Stimulated activated CD4-positive, alpha-beta T cell treated with anti-CD3 and anti-CD28 coated beads, Interleukin-4, amount 100 ng/mL, for 24 hours (primary cell): ENCODE data around the gene ZNF592.

Experiments
- DNase-seq: peaks from one replicate; pipeline ENCODE4 v3.0.0-alpha.2; 2020

The ZNF592 gene, protein sequence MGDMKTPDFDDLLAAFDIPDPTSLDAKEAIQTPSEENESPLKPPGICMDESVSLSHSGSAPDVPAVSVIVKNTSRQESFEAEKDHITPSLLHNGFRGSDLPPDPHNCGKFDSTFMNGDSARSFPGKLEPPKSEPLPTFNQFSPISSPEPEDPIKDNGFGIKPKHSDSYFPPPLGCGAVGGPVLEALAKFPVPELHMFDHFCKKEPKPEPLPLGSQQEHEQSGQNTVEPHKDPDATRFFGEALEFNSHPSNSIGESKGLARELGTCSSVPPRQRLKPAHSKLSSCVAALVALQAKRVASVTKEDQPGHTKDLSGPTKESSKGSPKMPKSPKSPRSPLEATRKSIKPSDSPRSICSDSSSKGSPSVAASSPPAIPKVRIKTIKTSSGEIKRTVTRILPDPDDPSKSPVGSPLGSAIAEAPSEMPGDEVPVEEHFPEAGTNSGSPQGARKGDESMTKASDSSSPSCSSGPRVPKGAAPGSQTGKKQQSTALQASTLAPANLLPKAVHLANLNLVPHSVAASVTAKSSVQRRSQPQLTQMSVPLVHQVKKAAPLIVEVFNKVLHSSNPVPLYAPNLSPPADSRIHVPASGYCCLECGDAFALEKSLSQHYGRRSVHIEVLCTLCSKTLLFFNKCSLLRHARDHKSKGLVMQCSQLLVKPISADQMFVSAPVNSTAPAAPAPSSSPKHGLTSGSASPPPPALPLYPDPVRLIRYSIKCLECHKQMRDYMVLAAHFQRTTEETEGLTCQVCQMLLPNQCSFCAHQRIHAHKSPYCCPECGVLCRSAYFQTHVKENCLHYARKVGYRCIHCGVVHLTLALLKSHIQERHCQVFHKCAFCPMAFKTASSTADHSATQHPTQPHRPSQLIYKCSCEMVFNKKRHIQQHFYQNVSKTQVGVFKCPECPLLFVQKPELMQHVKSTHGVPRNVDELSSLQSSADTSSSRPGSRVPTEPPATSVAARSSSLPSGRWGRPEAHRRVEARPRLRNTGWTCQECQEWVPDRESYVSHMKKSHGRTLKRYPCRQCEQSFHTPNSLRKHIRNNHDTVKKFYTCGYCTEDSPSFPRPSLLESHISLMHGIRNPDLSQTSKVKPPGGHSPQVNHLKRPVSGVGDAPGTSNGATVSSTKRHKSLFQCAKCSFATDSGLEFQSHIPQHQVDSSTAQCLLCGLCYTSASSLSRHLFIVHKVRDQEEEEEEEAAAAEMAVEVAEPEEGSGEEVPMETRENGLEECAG (N-terminal part only)

DNA sequence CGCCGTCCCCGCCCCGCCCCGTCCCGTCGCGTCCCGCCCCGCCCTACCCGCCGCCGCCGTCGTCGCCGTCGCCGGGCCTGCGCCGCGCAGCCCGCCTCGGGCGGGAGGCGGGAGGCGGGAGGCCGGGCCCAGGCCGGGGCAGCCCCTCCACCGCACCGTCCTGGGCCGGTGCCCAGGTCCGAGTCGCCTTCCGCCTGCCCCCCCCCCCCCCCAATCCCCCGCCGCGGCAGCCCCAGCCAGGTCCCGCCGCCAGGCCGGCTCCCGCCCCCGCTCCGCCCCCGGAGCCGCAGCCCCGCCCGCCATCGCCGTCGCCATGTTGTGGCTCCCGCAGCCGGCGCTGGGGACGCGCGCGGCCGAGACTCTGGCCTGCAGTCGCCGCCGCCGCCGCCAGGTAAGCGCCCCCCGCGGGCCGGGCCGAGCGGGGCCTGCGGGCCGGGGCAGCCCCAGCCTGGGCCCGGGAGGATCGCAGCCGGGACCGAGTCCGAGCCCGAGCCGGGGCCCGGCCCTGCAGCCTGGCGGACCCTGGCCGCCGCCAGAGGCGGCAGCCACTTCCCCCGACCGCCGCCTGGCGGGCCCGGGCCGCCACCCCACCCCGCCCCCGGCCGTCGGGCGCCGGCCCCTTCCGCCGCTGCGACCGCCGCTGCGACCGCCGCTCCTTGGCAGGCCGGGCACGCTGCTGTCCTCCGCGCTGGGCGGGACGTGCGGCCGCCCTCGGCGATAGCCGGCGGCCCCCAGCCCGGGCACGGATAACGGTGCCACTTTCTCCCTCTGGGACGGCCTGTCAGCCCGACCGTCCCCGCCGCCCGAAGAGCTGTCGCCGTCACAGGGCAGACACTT lies at the start of gene ZNF592:
TSS of gene ZNF592 (plus strand) at position 319 of the 837 bp plus-strand sequence. CDS start 34,084 bp downstream, outside the sequence.
- peak; percentile 75 for DNase-seq

DNA sequence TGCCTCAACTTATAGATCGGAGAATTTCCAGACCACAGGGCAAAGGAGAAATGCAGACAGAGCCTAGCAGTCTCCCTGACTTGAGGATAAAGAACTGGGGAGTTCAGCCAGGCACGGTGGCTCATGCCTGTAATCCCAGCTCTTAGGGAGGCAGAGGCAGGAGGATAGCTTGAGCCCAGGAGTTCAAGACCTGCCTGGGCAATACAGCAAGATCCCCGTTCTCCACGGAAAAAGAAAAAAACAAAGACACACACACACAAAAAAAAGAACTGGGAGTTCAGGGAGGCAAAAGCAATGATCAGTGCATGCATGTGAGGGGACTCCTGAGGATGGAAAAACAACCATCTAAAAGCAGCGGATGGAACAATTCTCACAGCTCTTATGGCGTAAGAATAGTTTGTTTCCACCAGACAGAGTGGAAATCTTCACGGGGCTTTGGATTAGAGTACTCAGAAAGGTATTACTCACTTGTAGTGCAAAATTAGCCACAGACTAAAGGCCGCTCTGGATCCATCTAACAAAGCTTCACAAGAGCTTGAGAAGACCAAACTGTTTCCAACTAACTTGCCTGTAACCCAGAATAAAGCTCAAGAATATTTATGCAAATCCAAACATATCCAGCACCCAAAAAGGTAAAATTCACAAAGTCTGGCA lies 48.7 kb upstream of the ZNF592 start:
- peak; percentile 21 for DNase-seq

DNA sequence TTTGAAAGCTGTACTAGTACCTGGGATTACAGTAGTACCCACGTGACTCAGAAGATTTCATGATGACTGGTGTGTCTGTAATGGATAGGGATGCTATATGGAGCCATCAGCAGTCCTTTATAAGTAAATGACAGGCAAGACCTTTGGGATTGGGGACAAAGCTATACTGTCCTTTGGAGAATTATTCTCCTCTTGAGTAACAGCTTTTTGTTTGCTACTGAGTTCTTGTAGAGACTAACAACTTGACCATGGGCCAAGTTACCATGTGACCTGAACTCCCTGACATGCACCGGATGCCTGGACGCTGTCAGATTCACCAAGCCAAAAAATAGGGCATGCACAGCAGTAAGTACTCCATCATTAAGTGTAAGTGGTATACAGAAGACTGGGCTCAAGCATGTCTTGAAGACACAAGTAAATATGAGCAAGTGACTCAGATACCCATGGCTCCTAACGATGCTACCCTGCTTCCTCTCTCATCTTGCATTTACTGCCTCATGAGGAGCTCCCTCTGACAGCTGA lies 45.4 kb upstream of the ZNF592 start:
- DNase-seq: no peak

DNA sequence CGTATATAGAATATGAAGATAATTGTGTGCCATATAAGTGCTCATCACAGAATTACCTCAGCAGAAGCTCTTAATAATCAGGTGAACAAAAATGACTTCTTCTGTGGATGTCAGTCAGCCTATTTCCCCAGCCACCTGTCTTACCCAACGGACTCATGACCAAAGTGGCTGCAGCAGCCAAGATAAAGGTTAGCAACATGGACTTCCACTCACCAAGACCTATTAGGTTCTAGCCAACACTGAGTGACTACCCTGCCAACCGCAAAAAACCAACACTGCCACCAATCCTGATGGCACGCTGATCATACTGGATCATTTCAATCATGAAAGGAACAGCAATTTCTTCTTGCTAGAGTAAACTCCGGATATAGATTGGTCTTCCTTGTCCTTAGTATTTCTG lies 44.6 kb upstream of the ZNF592 start:
- no peak for DNase-seq

DNA sequence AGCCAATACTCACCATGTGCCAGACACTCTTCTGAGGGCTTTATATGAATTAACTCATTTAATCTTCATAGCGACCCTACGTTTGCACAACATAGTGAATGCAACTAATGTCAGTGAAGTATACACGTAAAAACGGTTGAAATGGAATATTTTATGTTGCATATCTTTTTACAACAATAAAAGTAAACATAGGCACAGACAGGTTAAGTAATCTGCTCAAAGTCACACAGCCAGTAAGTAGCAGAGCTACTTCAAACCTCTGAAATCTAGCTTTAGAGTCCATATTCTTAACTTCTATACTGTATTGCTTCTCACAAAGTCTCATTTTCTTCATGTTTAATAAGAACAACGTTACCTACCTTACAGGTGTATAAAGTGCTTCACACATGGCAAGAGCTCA lies 34.0 kb upstream of the ZNF592 start:
- DNase-seq: no peak

DNA sequence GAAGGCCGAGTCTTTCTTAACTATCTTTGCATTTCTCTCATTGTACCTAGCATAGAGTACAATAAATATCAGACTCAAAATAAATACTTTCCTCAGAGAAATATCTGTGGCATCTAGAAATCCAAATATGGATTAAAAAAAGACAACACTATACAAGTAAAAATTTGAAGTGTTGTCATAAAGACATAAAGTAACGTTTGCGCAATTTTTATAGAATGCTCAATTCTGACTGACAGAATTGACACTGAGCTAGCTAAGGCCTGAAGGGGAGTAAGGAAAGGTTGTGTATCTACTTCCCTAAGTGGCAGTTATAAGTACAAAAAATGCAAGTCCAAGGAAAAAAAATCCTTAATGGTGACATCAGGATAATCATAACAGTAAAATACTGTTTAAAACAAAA lies 33.6 kb upstream of the ZNF592 start:
- DNase-seq: no peak

DNA sequence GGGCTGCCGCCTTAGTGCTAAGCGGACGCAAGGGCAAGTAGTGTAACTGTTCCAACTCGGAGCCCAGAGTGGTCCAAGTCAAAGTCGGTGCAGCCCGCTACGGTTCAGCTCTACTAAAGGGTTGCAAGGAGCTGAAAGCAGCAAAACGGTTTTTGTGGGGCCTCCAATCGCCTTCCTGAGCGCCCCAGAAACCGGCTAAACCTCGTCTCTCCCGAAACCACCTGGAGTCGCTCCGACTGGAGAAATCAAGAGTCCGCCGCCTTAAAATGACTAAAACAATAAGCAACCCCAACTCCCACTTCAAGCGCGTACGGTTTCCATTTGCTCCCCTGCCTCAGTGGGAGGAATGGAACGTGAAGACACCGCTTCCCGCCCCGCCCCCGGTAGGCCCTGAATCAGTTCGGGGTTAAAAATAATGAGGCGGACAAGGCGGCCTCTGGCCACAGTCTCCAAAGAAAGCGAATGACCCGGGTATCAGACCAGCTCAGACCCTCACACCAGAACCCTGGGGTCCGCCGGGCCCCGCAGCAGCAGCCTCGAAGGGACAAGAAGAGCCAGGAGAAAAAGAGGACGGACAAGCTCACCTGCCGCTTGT lies 32.9 kb upstream of the ZNF592 start:
- DNase-seq: peak; percentile 68

DNA sequence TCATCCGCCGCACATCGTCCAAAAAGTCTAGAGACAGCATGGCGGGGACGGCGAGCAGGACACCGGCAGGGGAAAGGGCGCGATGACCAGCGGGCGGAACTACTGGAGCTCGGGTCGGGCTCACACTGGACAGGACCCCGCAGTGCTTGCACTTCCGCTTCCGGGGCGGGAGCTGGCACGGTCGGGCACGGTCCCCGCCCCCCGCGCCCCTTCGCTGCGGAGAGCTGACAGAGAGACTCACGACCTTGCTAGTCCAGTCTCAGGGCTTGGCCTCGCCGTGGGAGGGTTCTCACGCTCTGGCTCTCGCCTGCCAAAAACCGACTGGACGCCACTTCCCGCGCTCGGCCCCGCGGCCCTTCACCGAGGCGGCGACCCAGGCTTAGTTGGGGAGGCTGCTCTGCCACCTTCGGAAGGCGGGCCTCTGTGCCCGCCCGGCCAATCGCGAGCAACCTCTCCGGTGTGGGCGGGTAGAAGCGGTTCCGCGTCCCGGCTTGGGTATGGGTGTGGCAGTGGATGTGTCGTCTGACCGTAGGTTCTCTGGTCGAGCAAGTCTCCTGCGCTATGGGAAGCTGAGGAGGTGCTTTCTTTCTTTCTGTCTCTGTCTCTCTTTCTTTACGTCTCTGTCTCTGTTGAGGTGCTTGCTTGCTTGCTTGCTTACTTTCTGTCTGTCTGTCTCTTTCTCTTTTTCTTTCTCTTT lies 32.2 kb upstream of the ZNF592 start, which contains the start of gene SEC11A:
TSS of gene SEC11A (minus strand) at position 104 of the 697 bp plus-strand sequence. CDS start at position 40, 64 bp downstream.
- peak; percentile 93 for DNase-seq

DNA sequence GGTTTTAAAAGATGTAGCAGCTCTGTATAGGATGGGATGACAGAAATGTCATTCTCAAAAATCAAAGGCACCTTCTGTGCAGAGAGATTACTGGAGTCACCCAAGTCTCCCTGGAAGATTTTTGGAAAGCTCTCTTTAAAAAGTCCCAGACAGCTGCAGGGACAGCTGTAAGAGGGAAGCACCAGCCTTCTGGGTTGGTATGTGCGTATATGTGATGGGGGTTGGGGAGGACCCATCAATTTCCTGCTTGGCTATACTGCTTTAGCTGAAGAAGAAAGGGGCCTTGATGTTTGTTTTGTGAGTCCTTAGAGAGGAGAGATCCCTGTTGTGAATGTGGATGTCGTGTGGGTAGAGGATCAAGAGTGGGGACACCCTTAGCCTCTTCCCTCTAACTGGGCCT lies 27.0 kb upstream of the ZNF592 start:
- no peak for DNase-seq

DNA sequence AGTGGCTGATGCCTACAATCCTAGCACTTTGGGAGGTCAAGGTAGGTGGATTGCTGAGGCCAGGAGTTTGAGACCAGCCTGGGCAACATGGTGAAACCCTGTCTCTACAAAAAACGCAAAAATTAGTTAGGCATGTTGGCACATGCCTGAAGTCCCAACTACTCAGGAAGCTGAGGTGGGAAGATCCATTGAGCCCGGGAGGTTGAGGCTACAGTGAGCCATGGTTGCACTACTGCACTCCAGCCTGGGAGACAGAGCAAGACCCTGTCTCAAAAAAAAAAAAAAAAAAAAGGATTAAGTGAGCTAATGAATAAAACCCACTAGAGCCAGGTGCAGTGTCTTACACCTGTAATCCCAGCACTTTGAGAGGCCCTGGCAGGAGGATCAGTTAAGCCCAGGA lies 25.8 kb upstream of the ZNF592 start:
- no peak for DNase-seq

DNA sequence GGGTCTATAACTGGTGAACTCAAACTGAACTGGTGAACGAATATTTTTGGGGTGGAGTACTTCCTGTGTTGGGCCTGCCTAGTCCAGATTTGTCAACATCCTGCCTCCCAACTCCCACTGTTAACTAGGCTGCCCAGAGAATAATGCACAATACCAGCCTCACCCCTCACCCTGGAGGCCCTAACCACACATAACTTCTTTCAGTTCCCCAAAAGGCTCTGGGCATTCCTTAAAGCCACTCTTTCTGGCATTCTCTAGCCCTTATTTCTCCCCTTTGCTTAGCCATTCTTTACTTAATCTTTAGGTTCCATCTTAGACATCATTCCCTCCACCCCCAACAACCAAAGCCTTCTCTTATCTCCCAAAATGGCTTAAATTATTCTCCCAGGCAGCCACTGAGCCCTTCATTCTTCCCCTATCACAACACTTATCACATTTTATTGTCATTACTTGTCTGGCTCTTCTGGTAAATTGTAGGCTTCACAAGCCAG lies 23.3 kb upstream of the ZNF592 start:
- DNase-seq: no peak

DNA sequence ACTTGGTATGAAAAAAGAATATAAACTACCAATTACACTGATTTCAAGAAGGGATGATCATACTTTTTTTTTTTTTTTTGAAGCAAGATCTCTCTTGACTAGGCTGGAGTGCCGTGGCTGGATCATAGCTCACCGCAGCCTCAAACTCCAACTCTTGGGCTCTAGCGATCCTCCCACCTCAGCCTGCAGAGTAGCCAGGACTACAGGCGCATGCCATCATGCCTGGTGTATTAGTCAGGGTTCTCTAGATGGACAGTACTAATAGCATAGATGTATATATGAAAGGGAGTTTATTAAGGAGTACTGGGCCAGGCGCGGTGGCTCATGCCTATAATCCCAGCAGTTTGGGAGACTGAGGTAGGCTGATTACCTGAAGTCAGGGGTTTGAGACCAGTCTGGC lies 21.0 kb upstream of the ZNF592 start:
- DNase-seq: no peak

DNA sequence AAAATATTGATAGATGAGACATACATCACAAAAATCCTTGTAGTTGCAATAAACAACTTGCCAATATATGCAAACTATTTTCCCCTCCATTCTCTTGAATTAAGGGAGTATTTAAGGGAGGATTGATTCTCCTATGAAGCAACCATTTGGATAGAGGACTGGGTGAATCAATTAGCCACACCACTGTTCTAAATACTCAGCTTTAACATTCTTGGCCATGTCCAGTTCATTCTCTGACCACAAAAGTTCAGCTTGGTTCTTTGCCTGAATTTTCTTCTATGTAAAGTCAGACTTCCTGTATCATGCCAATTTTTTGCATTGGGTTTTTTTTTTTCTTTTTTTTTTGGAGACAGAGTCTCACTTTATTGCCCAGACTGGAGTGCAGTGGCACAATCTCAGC lies 16.6 kb upstream of the ZNF592 start:
- no peak for DNase-seq

DNA sequence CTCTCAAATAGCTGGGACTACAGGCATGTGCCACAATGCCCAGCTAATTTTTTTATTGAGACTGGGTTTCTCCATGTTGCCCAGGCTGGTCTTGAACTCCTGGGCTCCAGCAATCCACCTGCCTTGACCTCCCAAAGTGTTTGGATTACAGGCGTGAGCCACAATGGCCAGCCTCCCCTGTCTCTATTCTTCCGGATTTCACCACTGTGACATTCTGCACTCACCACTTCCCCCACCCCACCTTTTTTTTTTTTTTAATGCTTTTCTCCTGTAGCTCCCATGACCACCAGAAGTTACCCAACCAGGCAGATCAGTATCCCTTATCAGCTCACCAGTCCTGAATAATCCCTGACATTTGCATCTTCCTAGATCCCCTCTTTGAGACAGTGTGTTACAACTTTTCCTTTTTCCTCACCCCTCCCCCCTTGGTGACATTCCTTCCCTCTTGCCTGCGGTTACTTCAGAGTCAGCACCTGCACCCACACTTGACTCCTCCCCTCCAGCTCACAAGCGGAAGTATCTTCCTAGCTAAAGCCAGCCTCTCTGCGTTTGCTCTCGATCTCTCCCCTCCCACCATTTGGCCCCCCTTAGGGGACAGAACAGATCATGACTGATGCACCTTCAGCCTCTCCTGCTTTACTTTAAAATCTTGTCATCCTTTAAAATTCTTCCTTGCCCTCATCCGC lies 13.5 kb upstream of the ZNF592 start:
- peak; percentile 78 for DNase-seq

DNA sequence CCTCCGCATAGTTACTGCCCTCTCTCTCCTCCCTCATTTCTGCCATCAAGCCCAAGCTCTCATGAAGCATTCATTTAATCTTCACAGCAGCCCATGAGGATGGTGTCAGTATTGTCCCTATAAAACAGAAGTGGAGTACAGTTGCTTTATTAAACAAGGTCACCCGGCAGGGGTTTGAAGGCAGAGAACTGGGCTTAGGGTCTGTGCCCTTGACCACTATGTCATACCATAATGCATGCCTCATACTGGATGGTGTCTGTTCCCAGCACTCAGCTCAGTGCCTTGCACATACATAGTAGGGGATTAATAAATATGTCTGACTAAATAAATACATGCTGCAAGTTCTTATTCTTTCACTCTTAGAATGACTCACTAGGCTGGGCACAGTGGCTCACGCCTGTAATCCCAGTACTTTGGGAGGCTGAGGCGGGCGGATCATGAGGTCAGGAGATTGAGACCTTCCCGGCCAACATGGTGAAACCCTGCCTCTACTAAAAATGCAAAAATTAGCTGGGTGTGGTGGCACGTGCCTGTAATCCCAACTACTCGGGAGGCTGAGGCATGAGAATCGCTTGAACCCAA lies 12.8 kb upstream of the ZNF592 start:
- peak; percentile 39 for DNase-seq

DNA sequence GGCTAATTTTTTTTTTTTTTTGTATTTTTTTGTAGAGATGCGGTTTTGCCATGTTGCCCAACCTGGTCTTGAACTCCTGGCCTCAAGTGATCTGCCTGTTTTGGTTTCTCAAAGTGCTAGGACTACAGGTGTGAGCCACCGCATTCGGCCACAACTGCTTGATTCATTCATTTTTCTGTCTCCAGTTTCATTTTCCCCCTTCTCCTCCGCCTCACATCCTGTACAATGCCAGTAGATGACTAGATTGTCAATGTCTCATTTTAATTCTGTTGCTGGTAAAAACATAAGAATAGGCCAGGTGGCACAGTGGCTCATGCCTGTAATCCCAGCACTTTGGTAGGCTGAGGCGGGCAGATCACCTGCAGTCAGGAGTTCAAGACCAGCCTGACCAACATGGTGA lies 12.0 kb upstream of the ZNF592 start:
- DNase-seq: peak; percentile 79

DNA sequence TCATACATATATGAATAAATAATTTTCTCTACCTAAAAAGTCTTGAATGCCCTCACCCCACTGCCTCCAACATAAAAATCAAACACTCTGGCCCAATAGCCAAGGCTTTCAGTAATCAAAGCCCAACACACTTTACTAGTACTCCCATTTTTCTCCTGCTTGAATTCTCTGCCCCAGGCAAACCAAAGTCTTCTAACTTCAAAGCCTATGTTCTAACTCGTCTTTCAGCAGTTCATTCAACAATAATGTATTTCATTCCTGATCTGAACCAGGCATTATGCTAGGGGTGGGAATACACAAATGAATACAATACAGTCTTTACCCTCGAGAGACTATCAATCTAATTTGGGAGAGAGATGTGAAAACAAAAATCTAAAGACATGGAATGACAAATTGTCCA lies 11.4 kb upstream of the ZNF592 start:
- no peak for DNase-seq

DNA sequence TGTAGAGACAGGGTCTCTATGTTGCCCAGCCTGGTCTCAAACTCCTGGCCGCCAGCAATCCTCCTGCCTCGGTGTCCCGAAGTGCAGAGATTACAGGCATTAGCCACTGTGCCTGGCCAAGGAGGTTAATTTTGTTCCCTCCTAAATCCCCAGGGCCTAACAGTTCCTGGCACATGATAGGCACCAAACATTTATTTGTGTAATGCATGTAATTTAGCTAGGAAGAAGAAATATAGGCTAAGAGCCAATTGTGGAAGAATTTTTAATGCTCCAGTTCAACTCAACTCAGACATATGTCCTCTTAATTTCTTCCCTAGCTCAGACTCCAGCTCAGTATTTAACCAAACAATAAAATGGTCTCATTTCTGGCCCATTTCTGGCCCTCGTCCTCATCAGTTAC lies 7.7 kb upstream of the ZNF592 start:
- DNase-seq: no peak

DNA sequence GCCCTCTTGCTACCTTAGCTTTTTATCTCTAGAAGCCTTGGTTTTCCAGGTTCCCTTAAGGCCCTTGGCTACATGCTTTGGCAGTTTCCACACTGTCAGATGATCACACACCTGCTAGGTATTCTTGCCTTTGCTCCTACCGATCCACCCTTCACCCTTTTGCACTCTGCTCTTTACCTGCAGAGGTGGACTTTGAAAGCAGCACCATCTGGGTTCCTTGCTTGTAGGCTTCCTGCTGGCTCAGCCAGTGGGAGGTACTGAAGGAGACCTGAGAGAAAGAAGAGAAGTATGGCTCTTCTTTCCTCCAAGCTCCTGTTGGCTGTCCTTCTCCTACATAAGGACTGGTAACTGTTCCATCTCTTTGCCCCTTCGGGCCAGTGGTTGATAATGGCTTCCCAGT lies 7.3 kb upstream of the ZNF592 start:
- no peak for DNase-seq
